Caco-2 (cell line): ENCODE data around the gene TLE1. TPM values are rescaled to one million over a fixed set of nuclear protein-coding genes. Genes with fewer than 3 reads are reported as not detected.

ENCODE experiments used
- BruUV-seq: library from RNA; stranded (reverse); fragments of 400-500 nt; replicated peaks from 2 replicates; lab custom pipeline; 2021; lab: Mats Ljungman, UMichigan
- CTCF ChIA-PET: fragments of 300-600 bp; sonication (Branson Sonifier 250); formaldehyde crosslinking; loops from one replicate; lab custom pipeline; 2022; ENCODE audit warnings: antibody characterized with exemption; lab: Charles Lee
- POLR2A ChIA-PET: fragments of 300-600 bp; sonication (Branson Sonifier 250); formaldehyde crosslinking; loops from one replicate; lab custom pipeline; 2022; ENCODE audit warnings: antibody characterized with exemption; lab: Charles Lee
- DNase-seq, 2 experiments: peaks; one replicate each; pipeline versions ENCODE4 v3.0.0 to v3.0.0-alpha.2; 2020 to 2022
- H3K27me3 ChIP-seq: replicated peaks from 2 replicates; pipeline ENCODE4 v1.6.0; 2011; ENCODE audit warnings: low read length; ENCODE audit not compliant: control insufficient read depth, insufficient read depth
- H3K36me3 ChIP-seq: 2 replicates; pipeline ENCODE4 v1.5.1; 2011; ENCODE audit warnings: low read length; ENCODE audit not compliant: control insufficient read depth, insufficient read depth
- H3K4me1 ChIP-seq: fragments of 250-450 bp; sonication (Bioruptor Pico); 2 replicates; pipeline ENCODE4 v1.5.1; 2020; ENCODE audit warnings: mild to moderate bottlenecking
- H3K4me3 ChIP-seq: 2 replicates; pipeline ENCODE4 v1.5.1; 2011; ENCODE audit warnings: low read depth, mild to moderate bottlenecking, control low read depth, low read length
- H3K9me3 ChIP-seq: fragments of 250-450 bp; sonication (Bioruptor Pico); 2 replicates; pipeline ENCODE4 v1.5.1; 2020; ENCODE audit warnings: mild to moderate bottlenecking, moderate library complexity
- H3K27ac Mint-ChIP-seq: one replicate; pipeline ENCODE4 v1.8.0; 2022; ENCODE audit warnings: mixed read lengths; ENCODE audit not compliant: unreplicated experiment
- H3K27me3 Mint-ChIP-seq: one replicate; pipeline ENCODE4 v1.8.0; 2022; ENCODE audit warnings: mixed read lengths; ENCODE audit not compliant: insufficient read depth, unreplicated experiment
- H3K36me3 Mint-ChIP-seq: one replicate; pipeline ENCODE4 v1.8.0; 2022; ENCODE audit warnings: mild to moderate bottlenecking, mixed read lengths; ENCODE audit not compliant: insufficient read depth, unreplicated experiment
- H3K4me1 Mint-ChIP-seq: one replicate; pipeline ENCODE4 v1.8.0; 2022; ENCODE audit warnings: low read depth, mixed read lengths; ENCODE audit not compliant: unreplicated experiment
- H3K4me3 Mint-ChIP-seq: one replicate; pipeline ENCODE4 v1.8.0; 2022; ENCODE audit warnings: mild to moderate bottlenecking, moderate library complexity, mixed read lengths; ENCODE audit not compliant: unreplicated experiment
- H3K9me3 Mint-ChIP-seq: one replicate; pipeline ENCODE4 v1.8.0; 2022; ENCODE audit warnings: mixed read lengths; ENCODE audit not compliant: unreplicated experiment
- intact Hi-C: fragments of 100-400 bp; cut with micrococcal nuclease; formaldehyde crosslinking; loops from one replicate; pipeline ENCODE4 v1.10.0; 2022; ENCODE audit not compliant: unreplicated experiment
- total RNA-seq: library from RNA; stranded (reverse); gene quantifications from 2 replicates; pipeline ENCODE4 v1.2.3, GENCODE V29; 2022
- TF ChIP-seq, protein P1 (sequence below), 2 experiments: fragments of 200-600 bp in 1 of 2; IDR thresholded peaks; 1 replicate in 1 of 2; 2 replicates in 1 of 2; pipeline versions ENCODE4 v1.5.1 to v1.8.0; 2011 to 2022; ENCODE audit warnings: antibody characterized with exemption in 1 of 2, control low read depth in 1 of 2, inconsistent platforms in 1 of 2, low read depth in 1 of 2, low read length in 1 of 2, mild to moderate bottlenecking in 1 of 2, moderate library complexity in 1 of 2; ENCODE audit not compliant: insufficient read depth in 1 of 2, severe bottlenecking in 1 of 2, unreplicated experiment in 1 of 2

TLE1 gene
- total RNA-seq, 1 experiment from 2014 or later: 18.3 TPM

DNA sequence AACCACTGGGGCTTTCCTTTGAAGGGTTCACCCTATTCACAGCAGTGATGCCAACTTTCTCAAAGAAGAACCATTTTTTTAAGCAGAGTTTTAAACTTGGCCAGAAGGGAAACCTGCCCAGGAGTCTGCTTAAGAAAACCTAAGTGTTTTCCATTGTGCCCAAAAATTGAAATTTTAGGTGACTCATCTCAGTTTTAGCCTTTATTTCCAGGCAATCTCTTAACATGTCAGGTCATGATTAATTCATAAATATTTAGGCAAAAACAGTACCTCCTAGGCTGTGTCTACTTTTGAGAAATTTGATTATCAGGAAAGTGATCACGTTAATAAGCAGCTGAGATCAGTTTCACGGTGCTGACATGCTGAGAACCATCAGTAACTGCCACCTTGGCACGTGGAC, 61.9 kb downstream of the TLE1 start:
- Mint-ChIP-seq H3K4me3 (no peak overlapping the region), H3K9me3 (no peaks in the 10 kb centered on the region), H3K27ac (no peak overlapping the region), H3K27me3 (no peaks in the 10 kb centered on the region), H3K4me1 (no peaks in the 10 kb centered on the region), H3K36me3 (peaks cover 11% of the 10 kb centered on the region)
- no peaks in the 10 kb centered on the region for H3K4me1 ChIP-seq
- TF ChIP-seq, protein P1, sequence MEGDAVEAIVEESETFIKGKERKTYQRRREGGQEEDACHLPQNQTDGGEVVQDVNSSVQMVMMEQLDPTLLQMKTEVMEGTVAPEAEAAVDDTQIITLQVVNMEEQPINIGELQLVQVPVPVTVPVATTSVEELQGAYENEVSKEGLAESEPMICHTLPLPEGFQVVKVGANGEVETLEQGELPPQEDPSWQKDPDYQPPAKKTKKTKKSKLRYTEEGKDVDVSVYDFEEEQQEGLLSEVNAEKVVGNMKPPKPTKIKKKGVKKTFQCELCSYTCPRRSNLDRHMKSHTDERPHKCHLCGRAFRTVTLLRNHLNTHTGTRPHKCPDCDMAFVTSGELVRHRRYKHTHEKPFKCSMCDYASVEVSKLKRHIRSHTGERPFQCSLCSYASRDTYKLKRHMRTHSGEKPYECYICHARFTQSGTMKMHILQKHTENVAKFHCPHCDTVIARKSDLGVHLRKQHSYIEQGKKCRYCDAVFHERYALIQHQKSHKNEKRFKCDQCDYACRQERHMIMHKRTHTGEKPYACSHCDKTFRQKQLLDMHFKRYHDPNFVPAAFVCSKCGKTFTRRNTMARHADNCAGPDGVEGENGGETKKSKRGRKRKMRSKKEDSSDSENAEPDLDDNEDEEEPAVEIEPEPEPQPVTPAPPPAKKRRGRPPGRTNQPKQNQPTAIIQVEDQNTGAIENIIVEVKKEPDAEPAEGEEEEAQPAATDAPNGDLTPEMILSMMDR (IDR thresholded peaks at IDR 0.05; ENCODE audit: insufficient read depth in 1 of 2, low read depth in 1 of 2, low read length in 1 of 2, severe bottlenecking in 1 of 2, unreplicated experiment in 1 of 2): no peak
- no peak overlapping the region for H3K4me3 ChIP-seq
- no peaks in the 10 kb centered on the region for H3K9me3 ChIP-seq
- ChIA-PET CTCF (no interaction called here), POLR2A (no interaction called here)
- no peaks in the 10 kb centered on the region for H3K36me3 ChIP-seq
- no peak for DNase-seq
- no peaks in the 10 kb centered on the region for H3K27me3 ChIP-seq
- BruUV-seq: no TSS peak
- intact Hi-C loops: loop anchor here (5.0 kb wide), 1 partner anchor 40 kb away; no protein-coding TSS in a partner anchor

DNA sequence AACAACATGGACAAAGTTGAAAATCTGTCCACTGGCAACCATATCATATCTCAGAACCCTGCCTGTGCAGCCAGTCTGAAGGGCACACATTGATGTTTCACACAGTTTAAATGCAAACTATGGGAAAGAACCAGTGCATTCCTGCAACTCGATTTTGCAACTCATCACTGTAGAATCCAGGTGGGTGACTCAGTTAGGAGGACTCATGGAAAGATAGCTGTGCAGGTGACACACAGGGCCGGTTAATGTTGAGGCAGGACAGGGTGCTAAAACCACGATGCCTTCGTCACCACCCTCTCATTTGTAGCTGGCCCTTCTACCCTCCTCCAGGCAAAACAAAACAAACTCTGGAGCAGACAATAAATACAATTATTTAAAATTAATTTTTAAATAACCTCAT, 62.8 kb downstream of the TLE1 start:
- H3K4me3 Mint-ChIP-seq: no peak overlapping the region
- no peaks in the 10 kb centered on the region for H3K27me3 Mint-ChIP-seq
- no peaks in the 10 kb centered on the region for H3K27me3 ChIP-seq
- no peaks in the 10 kb centered on the region for H3K4me1 Mint-ChIP-seq
- no peak overlapping the region for H3K27ac Mint-ChIP-seq
- no peak overlapping the region for H3K4me3 ChIP-seq
- intact Hi-C loops: loop anchor here (5.0 kb wide), 1 partner anchor 39 kb away; no protein-coding TSS in a partner anchor
- CTCF ChIA-PET: no interaction called here
- peak in 1 of 2 experiments; percentile 2 for DNase-seq
- no peaks in the 10 kb centered on the region for H3K9me3 Mint-ChIP-seq
- POLR2A ChIA-PET: no interaction called here
- H3K9me3 ChIP-seq: no peaks in the 10 kb centered on the region
- no peaks in the 10 kb centered on the region for H3K4me1 ChIP-seq
- TF ChIP-seq, protein P1 (IDR thresholded peaks at IDR 0.05; ENCODE audit: insufficient read depth in 1 of 2, low read depth in 1 of 2, low read length in 1 of 2, severe bottlenecking in 1 of 2, unreplicated experiment in 1 of 2): no peak
- BruUV-seq: no TSS peak
- peaks cover 5% of the 10 kb centered on the region for H3K36me3 Mint-ChIP-seq
- no peaks in the 10 kb centered on the region for H3K36me3 ChIP-seq

DNA sequence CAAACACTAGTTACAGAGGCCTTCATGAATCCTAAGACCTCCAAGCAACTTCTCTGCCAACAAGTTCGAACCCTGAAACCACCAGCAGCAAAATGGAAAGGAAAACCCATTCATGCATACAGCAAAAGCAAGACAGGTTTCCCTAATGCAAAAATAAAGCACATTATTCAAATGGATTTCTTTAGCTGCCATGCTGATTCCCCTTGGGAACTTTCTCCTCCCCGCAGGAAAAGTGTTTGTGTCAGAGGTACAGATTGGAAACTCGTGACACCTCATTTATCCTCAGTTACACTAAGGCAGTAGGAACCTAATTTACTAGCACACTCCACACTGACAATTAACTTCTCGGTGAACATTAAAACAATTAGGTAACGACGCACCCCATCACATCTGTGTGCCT, 63.4 kb downstream of the TLE1 start:
- H3K4me3 Mint-ChIP-seq: no peak overlapping the region
- BruUV-seq: no TSS peak
- Histone ChIP-seq H3K27me3 (no peaks in the 10 kb centered on the region), H3K9me3 (no peaks in the 10 kb centered on the region), H3K4me1 (no peaks in the 10 kb centered on the region), H3K36me3 (no peaks in the 10 kb centered on the region), H3K4me3 (no peak overlapping the region)
- POLR2A ChIA-PET: no interaction called here
- H3K4me1 Mint-ChIP-seq: no peaks in the 10 kb centered on the region
- TF ChIP-seq, protein P1 (IDR thresholded peaks at IDR 0.05; ENCODE audit: insufficient read depth in 1 of 2, low read depth in 1 of 2, low read length in 1 of 2, severe bottlenecking in 1 of 2, unreplicated experiment in 1 of 2): no peak
- H3K27ac Mint-ChIP-seq: no peak overlapping the region
- intact Hi-C loops: loop anchor here (5.0 kb wide), 1 partner anchor 39 kb away; no protein-coding TSS in a partner anchor
- peaks cover 5% of the 10 kb centered on the region for H3K36me3 Mint-ChIP-seq
- no peaks in the 10 kb centered on the region for H3K9me3 Mint-ChIP-seq
- no peaks in the 10 kb centered on the region for H3K27me3 Mint-ChIP-seq
- DNase-seq: no peak
- CTCF ChIA-PET: no interaction called here
